ENCODE data around the gene EHMT1. TPM values are rescaled to one million over a fixed set of nuclear protein-coding genes. Genes with fewer than 3 reads are reported as not detected.

Gene EHMT1
- total RNA-seq, 1 experiment from 2014 or later: 112 TPM

DNA sequence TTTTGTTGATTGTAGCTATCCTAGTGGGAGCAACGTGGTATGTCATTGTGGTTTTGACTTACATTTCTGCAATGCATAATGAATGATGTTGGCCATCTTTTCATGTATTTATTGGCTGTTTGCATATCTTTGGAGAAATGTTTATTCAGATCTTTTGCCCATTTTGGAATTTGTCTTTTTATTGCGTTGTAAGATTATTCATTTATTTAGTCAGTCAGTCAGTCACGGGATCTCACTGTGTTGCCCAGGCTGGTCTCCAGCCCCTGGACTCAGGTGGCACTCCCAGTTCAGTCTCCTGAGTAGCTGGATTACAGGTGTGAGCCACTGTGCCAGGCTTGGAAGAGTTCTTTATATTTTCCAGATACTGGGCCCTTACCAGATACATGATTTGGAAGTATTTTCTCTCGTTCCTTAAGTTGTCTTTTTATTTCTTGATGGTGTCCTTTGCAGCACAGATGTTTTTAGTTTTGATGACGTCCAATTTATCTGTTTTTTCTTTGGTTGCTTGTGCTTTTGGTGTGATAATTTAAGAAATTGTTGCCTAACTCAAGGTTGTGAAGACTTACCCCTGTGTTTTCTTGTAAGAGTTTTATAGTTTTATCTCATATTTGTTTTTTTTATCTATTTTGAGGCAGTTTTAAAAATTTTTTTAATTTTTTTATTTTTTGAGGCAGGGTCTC lies 67.1 kb downstream of the EHMT1 start:
- H4K91ac ChIP-seq (ENCODE audit: insufficient read length, low read depth, low read length): no peak overlapping the region
- peaks cover 3% of the 10 kb centered on the region for H4K20me1 ChIP-seq (ENCODE audit: control insufficient read depth, insufficient read depth, insufficient read length)

More for the DNA sequence above, 67.1 kb downstream of the EHMT1 start:
- no peak overlapping the region for H3K56ac ChIP-seq (ENCODE audit: insufficient read length, low read depth, low read length)
- no peak overlapping the region for H3K14ac ChIP-seq (ENCODE audit: insufficient read depth, low read length)
- H3K79me2 ChIP-seq (ENCODE audit: insufficient read depth, low read length): peaks cover 41% of the 10 kb centered on the region; the same call in 1 of the 2 replicates
- H2BK120ac ChIP-seq (ENCODE audit: low read depth, low read length, poor library complexity, severe bottlenecking): no peak overlapping the region
- H3K79me1 ChIP-seq (ENCODE audit: insufficient read depth, low read depth, low read length, poor library complexity, severe bottlenecking): no peaks in the 10 kb centered on the region
- Mint-ChIP-seq H3K4me1 (peaks cover 61 to 70% of the 10 kb centered on the region in 2 experiments), H3K4me3 (no peak overlapping the region), H3K36me3 (ENCODE audit: insufficient read depth in 1 of 3, low read depth in 3 of 3) (peaks cover 0 to 3% (median 2%) of the 10 kb centered on the region in 3 experiments; a peak in 3 of 7 replicates), H3K27me3 (ENCODE audit: low read depth) (no peaks in the 10 kb centered on the region), H3K27ac (no peak overlapping the region; a peak in 3 of 7 replicates), H3K9me3 (no peaks in the 10 kb centered on the region)
- H3K27me3 ChIP-seq (ENCODE audit: insufficient read depth, low read length): no peaks in the 10 kb centered on the region
- no peak overlapping the region for H3K23ac ChIP-seq (ENCODE audit: insufficient read length, low read depth, low read length)
- H3K23me2 ChIP-seq (ENCODE audit: insufficient read length, low read depth, low read length, poor library complexity, severe bottlenecking): no peaks in the 10 kb centered on the region
- H2BK5ac ChIP-seq (ENCODE audit: insufficient read length, low read length): no peak overlapping the region
- no peak overlapping the region for H3T11ph ChIP-seq (ENCODE audit: low read length)
- H3K27ac ChIP-seq (ENCODE audit: insufficient read length, low read depth, low read length): no peak overlapping the region
- no peaks in the 10 kb centered on the region for H3K9me3 ChIP-seq (ENCODE audit: control insufficient read depth, low read depth, low read length)
- H4K8ac ChIP-seq (replicated peaks; ENCODE audit: insufficient read length, low read depth, low read length): no peak overlapping the region
- TF ChIP-seq CTCF (conservative IDR thresholded peaks at IDR 0.05): no peak
- H4K5ac ChIP-seq (ENCODE audit: insufficient read length, low read depth, low read length): no peak overlapping the region
- no peak for DNase-seq
- H3K9ac ChIP-seq (ENCODE audit: extremely low read depth, insufficient read length, low read length): no peak overlapping the region
- no peak overlapping the region for H2AK5ac ChIP-seq (ENCODE audit: insufficient read length, low read length)
- no peak overlapping the region for H2BK15ac ChIP-seq (ENCODE audit: low read depth, low read length)
- WGBS (ENCODE audit: extremely low coverage, insufficient read length, low lambda C conversion rate): no CpG with 5 or more reads among the region's 5 CpGs
- no peak overlapping the region for H3K4ac ChIP-seq (ENCODE audit: low read depth, low read length)
- no peak overlapping the region for H3K4me2 ChIP-seq (ENCODE audit: insufficient read depth, insufficient read length, low read length)
- peaks cover 11% of the 10 kb centered on the region; the same call in 1 of the 2 replicates for H3K4me1 ChIP-seq (ENCODE audit: insufficient read depth, low read length)
- no peak overlapping the region for H3K18ac ChIP-seq (ENCODE audit: insufficient read length, low read depth, low read length)
- no peak overlapping the region for H2BK12ac ChIP-seq (ENCODE audit: insufficient read length, low read depth, low read length)
- no peak overlapping the region for H2BK20ac ChIP-seq (ENCODE audit: low read depth, low read length, poor library complexity, severe bottlenecking)
- no peak overlapping the region for H2AFZ ChIP-seq (ENCODE audit: low read length)

Measured in H9 (cell line).